ENCODE data around the gene RANBP6.

DNA sequence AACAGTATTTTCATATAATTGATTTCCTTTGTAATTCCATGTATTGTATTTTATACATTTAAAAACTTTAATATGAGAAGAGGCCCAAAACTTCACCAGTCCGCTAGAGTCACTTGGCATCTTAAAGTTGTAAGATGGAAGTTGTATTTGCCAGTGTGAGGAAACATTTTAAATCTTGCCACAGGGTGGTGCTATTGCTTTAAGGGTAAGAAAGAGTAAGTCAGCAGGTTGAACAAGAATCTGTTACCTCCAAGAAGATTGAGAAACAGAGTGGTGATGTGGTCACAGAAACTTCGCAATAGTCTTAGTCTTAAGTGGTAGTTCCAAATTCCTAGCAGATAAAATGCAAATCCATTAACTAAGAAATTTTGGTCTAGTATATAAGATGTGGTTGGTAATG lies 39.8 kb upstream of the RANBP6 start:
- no peak for TF ChIP-seq EZH2phosphoT487 (IDR thresholded peaks at IDR 0.05; ENCODE audit: borderline replicate concordance, low read length)
- TF ChIP-seq EZH2 (IDR thresholded peaks at IDR 0.05; ENCODE audit: low read length, unreplicated experiment): no peak
- TF ChIP-seq, protein P1, sequence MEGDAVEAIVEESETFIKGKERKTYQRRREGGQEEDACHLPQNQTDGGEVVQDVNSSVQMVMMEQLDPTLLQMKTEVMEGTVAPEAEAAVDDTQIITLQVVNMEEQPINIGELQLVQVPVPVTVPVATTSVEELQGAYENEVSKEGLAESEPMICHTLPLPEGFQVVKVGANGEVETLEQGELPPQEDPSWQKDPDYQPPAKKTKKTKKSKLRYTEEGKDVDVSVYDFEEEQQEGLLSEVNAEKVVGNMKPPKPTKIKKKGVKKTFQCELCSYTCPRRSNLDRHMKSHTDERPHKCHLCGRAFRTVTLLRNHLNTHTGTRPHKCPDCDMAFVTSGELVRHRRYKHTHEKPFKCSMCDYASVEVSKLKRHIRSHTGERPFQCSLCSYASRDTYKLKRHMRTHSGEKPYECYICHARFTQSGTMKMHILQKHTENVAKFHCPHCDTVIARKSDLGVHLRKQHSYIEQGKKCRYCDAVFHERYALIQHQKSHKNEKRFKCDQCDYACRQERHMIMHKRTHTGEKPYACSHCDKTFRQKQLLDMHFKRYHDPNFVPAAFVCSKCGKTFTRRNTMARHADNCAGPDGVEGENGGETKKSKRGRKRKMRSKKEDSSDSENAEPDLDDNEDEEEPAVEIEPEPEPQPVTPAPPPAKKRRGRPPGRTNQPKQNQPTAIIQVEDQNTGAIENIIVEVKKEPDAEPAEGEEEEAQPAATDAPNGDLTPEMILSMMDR (conservative IDR thresholded peaks at IDR 0.05; ENCODE audit: low read depth, low read length): peak; percentile 66

Measured in PC-3 (cell line).